ENCODE data around the gene RPE65.
"Not testable (repeated sequence)": the region's sequence is repeated elsewhere in the genome, so short reads cannot be mapped to it uniquely, and the experiment has no call there.

The RPE65 gene
- 0 to 0.12 (median 0) reads per million in 9 experiments for total RNA-seq

GRCh38 chr1:68449901-68450300 is at the start of gene RPE65:
Gene RPE65, minus strand, starts transcription at chr1:68449954. Its CDS starts 49 bp downstream, at chr1:68449905.
- no peaks in the 10 kb centered on the region for H3K36me3 Mint-ChIP-seq (ENCODE audit: insufficient read depth)
- H3K4me3 Mint-ChIP-seq, result no peak within 1 kb of the TSS
- H3K9me3 Mint-ChIP-seq, result no peaks in the 10 kb centered on the region
- no peak for ATAC-seq (replicated peaks)
- H3K4me1 Mint-ChIP-seq (ENCODE audit: low read depth in 2 of 2), result no peaks in the 10 kb centered on the region
- peaks cover 0 to 9% of the 10 kb centered on the region in 2 donors for H3K27me3 Mint-ChIP-seq
- no peak for DNase-seq
- H3K27ac Mint-ChIP-seq, result no peak within 1 kb of the TSS

GRCh38 chr1:68497358-68497698 is 47.6 kb upstream of the RPE65 start:
- peaks cover 0 to 10% of the 10 kb centered on the region in 2 donors for H3K9me3 Mint-ChIP-seq
- DNase-seq (no peak), ATAC-seq (replicated peaks) (peak; percentile 5)
- H3K27ac Mint-ChIP-seq, result peak overlapping the region; percentile 66 to 81
- peaks cover 0 to 8% of the 10 kb centered on the region in 2 donors for H3K27me3 Mint-ChIP-seq
- H3K4me1 Mint-ChIP-seq (ENCODE audit: low read depth in 2 of 2), result peaks cover 37 to 43% of the 10 kb centered on the region in 2 donors
- H3K36me3 Mint-ChIP-seq (ENCODE audit: insufficient read depth), result no peaks in the 10 kb centered on the region
- H3K4me3 Mint-ChIP-seq, result peak overlapping the region; percentile 82 to 87

GRCh38 chr1:68496680-68497357 is 47.1 kb upstream of the RPE65 start, which contains the start of gene DEPDC1:
Gene DEPDC1, minus strand, starts transcription at chr1:68497082. Its CDS starts 83 bp downstream, at chr1:68496999.
- peaks cover 35 to 42% of the 10 kb centered on the region in 2 donors for H3K4me1 Mint-ChIP-seq (ENCODE audit: low read depth in 2 of 2)
- peak; percentile 60 to 64 (median 63) for DNase-seq
- peak within 1 kb of the TSS; percentile 66 to 81 for H3K27ac Mint-ChIP-seq
- peaks cover 0 to 7% of the 10 kb centered on the region in 2 donors for H3K9me3 Mint-ChIP-seq
- peak within 1 kb of the TSS; percentile 82 to 87 for H3K4me3 Mint-ChIP-seq
- ATAC-seq (replicated peaks), result peak; percentile 91
- H3K27me3 Mint-ChIP-seq, result peaks cover 0 to 8% of the 10 kb centered on the region in 2 donors
- H3K36me3 Mint-ChIP-seq (ENCODE audit: insufficient read depth), result no peaks in the 10 kb centered on the region

- H3K4me3 Mint-ChIP-seq, result peak overlapping the region; percentile 82 to 87
- H3K27me3 Mint-ChIP-seq, result peaks cover 0 to 8% of the 10 kb centered on the region in 2 donors
- no peak for DNase-seq
- peaks cover 29 to 37% of the 10 kb centered on the region in 2 donors for H3K4me1 Mint-ChIP-seq (ENCODE audit: low read depth in 2 of 2)
- H3K9me3 Mint-ChIP-seq, result no peaks in the 10 kb centered on the region
- no peaks in the 10 kb centered on the region for H3K36me3 Mint-ChIP-seq (ENCODE audit: insufficient read depth)
- peak overlapping the region; percentile 66 to 81 for H3K27ac Mint-ChIP-seq
- peak; percentile 5 for ATAC-seq (replicated peaks)
These were observed 46.4 kb upstream of the RPE65 start for GRCh38 chr1:68495968-68496679.

- peak overlapping the region in 1 of 2 donors; percentile 66 for H3K27ac Mint-ChIP-seq
- H3K4me3 Mint-ChIP-seq, result peak overlapping the region; percentile 82 to 87
- peaks cover 0 to 8% of the 10 kb centered on the region in 2 donors for H3K27me3 Mint-ChIP-seq
- H3K4me1 Mint-ChIP-seq (ENCODE audit: low read depth in 2 of 2), result peaks cover 30 to 31% of the 10 kb centered on the region in 2 donors
- H3K9me3 Mint-ChIP-seq, result no peaks in the 10 kb centered on the region
- no peak for ATAC-seq (replicated peaks)
- no peak for DNase-seq
- H3K36me3 Mint-ChIP-seq (ENCODE audit: insufficient read depth), result no peaks in the 10 kb centered on the region
These were observed 45.8 kb upstream of the RPE65 start for GRCh38 chr1:68495532-68495931.

- H3K27me3 Mint-ChIP-seq, result no peaks in the 10 kb centered on the region
- H3K4me1 Mint-ChIP-seq (ENCODE audit: low read depth in 2 of 2), result peaks cover 15 to 22% of the 10 kb centered on the region in 2 donors
- DNase-seq, result no peak
- H3K4me3 Mint-ChIP-seq, result no peak overlapping the region
- no peaks in the 10 kb centered on the region for H3K36me3 Mint-ChIP-seq (ENCODE audit: insufficient read depth)
- ATAC-seq (replicated peaks), result no peak
- no peak overlapping the region for H3K27ac Mint-ChIP-seq
- peaks cover 0 to 3% of the 10 kb centered on the region in 2 donors for H3K9me3 Mint-ChIP-seq
These were observed 43.4 kb upstream of the RPE65 start for GRCh38 chr1:68493193-68493592.

GRCh38 chr1:68492255-68492654 is 42.5 kb upstream of the RPE65 start:
- not testable (repeated sequence) for DNase-seq; H3K27me3 Mint-ChIP-seq; ATAC-seq (replicated peaks); H3K9me3 Mint-ChIP-seq; H3K27ac Mint-ChIP-seq; H3K4me3 Mint-ChIP-seq; H3K36me3 Mint-ChIP-seq (ENCODE audit: insufficient read depth)
- H3K4me1 Mint-ChIP-seq (ENCODE audit: low read depth in 2 of 2), result peaks cover 7 to 17% of the 10 kb centered on the region in 2 donors

- Mint-ChIP-seq H3K9me3 (peaks cover 0 to 3% of the 10 kb centered on the region in 2 donors), H3K27me3 (no peaks in the 10 kb centered on the region), H3K36me3 (ENCODE audit: insufficient read depth) (no peaks in the 10 kb centered on the region), H3K4me1 (ENCODE audit: low read depth in 2 of 2) (peaks cover 3% of the 10 kb centered on the region in 2 donors), H3K4me3 (no peak overlapping the region), H3K27ac (no peak overlapping the region)
- no peak for DNase-seq
- ATAC-seq (replicated peaks), result no peak
These were observed 40.4 kb upstream of the RPE65 start for GRCh38 chr1:68490046-68490651.

GRCh38 chr1:68485431-68486022 is 35.8 kb upstream of the RPE65 start:
- peaks cover 0 to 3% of the 10 kb centered on the region in 2 donors for H3K9me3 Mint-ChIP-seq
- H3K4me3 Mint-ChIP-seq, result no peak overlapping the region
- H3K27me3 Mint-ChIP-seq, result no peaks in the 10 kb centered on the region
- H3K4me1 Mint-ChIP-seq (ENCODE audit: low read depth in 2 of 2), result peaks cover 0 to 3% of the 10 kb centered on the region in 2 donors
- DNase-seq, result no peak
- no peaks in the 10 kb centered on the region for H3K36me3 Mint-ChIP-seq (ENCODE audit: insufficient read depth)
- H3K27ac Mint-ChIP-seq, result no peak overlapping the region
- no peak for ATAC-seq (replicated peaks)

- no peak overlapping the region for H3K4me3 Mint-ChIP-seq
- H3K36me3 Mint-ChIP-seq (ENCODE audit: insufficient read depth), result no peaks in the 10 kb centered on the region
- no peak for DNase-seq
- H3K4me1 Mint-ChIP-seq (ENCODE audit: low read depth in 2 of 2), result peaks cover 0 to 7% of the 10 kb centered on the region in 2 donors
- no peak for ATAC-seq (replicated peaks)
- no peaks in the 10 kb centered on the region for H3K27me3 Mint-ChIP-seq
- H3K27ac Mint-ChIP-seq, result no peak overlapping the region
- H3K9me3 Mint-ChIP-seq, result no peaks in the 10 kb centered on the region
These were observed 34.9 kb upstream of the RPE65 start for GRCh38 chr1:68484618-68485017.

GRCh38 chr1:68481041-68481440 is 31.3 kb upstream of the RPE65 start:
- no peak overlapping the region for H3K27ac Mint-ChIP-seq
- ATAC-seq (replicated peaks) (no peak), DNase-seq (no peak)
- H3K36me3 Mint-ChIP-seq (ENCODE audit: insufficient read depth), result no peaks in the 10 kb centered on the region
- H3K9me3 Mint-ChIP-seq, result no peaks in the 10 kb centered on the region
- peaks cover 0 to 4% of the 10 kb centered on the region in 2 donors for H3K4me1 Mint-ChIP-seq (ENCODE audit: low read depth in 2 of 2)
- H3K4me3 Mint-ChIP-seq, result no peak overlapping the region
- no peaks in the 10 kb centered on the region for H3K27me3 Mint-ChIP-seq

- Mint-ChIP-seq H3K36me3 (ENCODE audit: insufficient read depth) (no peaks in the 10 kb centered on the region), H3K4me3 (no peak overlapping the region), H3K9me3 (no peaks in the 10 kb centered on the region), H3K27ac (no peak overlapping the region), H3K27me3 (no peaks in the 10 kb centered on the region), H3K4me1 (ENCODE audit: low read depth in 2 of 2) (peaks cover 0 to 4% of the 10 kb centered on the region in 2 donors)
- DNase-seq (no peak), ATAC-seq (replicated peaks) (no peak)
These were observed 29.7 kb upstream of the RPE65 start for GRCh38 chr1:68479501-68479900.

- Mint-ChIP-seq H3K9me3 (no peaks in the 10 kb centered on the region), H3K27me3 (no peaks in the 10 kb centered on the region), H3K4me1 (ENCODE audit: low read depth in 2 of 2) (peaks cover 0 to 4% of the 10 kb centered on the region in 2 donors), H3K36me3 (ENCODE audit: insufficient read depth) (no peaks in the 10 kb centered on the region), H3K27ac (no peak overlapping the region), H3K4me3 (no peak overlapping the region)
- ATAC-seq (replicated peaks) (no peak), DNase-seq (no peak)
These were observed 28.9 kb upstream of the RPE65 start for GRCh38 chr1:68478662-68479061.

All from effector memory CD8-positive, alpha-beta T cell (primary cell).